GM12892 (cell line): Measurements from ENCODE around the gene TMEM25. TPM values are rescaled to one million over a fixed set of nuclear protein-coding genes. Genes with fewer than 3 reads are reported as not detected.
"Not testable (repeated sequence)": the region's sequence is repeated elsewhere in the genome, so short reads cannot be mapped to it uniquely, and the experiment has no call there.

Experiments used
- DNase-seq: peaks from one replicate; pipeline ENCODE4 v3.0.0; 2011; ENCODE audit not compliant: insufficient read length
- FAIRE-seq: peaks from 2 replicates; lab custom pipeline; 2011; peaks lifted over from hg19 to GRCh38; lab: Jason Lieb, UNC
- POLR2A ChIP-seq: IDR thresholded peaks from 2 replicates; pipeline ENCODE4 v1.6.1; 2011; ENCODE audit warnings: low read depth, low read length, control low read depth
- POLR2AphosphoS5 ChIP-seq: IDR thresholded peaks from 2 replicates; pipeline ENCODE4 v1.6.1; 2011; ENCODE audit warnings: low read depth, low read length, control low read depth
- TAF1 ChIP-seq: IDR thresholded peaks from 2 replicates; pipeline ENCODE4 v1.6.1; 2011; ENCODE audit warnings: low read depth, mild to moderate bottlenecking, control low read depth, low read length, borderline replicate concordance
- polyA plus RNA-seq: library from polyadenylated mRNA; unstranded; fragments of >200 nt; gene quantifications from one replicate; pipeline ENCODE4 v1.2.1, GENCODE V29; 2012; ENCODE audit warnings: missing spikeins, inconsistent platforms; ENCODE audit not compliant: missing spikeins

TMEM25 gene
- 6.7 TPM for polyA plus RNA-seq

DNA sequence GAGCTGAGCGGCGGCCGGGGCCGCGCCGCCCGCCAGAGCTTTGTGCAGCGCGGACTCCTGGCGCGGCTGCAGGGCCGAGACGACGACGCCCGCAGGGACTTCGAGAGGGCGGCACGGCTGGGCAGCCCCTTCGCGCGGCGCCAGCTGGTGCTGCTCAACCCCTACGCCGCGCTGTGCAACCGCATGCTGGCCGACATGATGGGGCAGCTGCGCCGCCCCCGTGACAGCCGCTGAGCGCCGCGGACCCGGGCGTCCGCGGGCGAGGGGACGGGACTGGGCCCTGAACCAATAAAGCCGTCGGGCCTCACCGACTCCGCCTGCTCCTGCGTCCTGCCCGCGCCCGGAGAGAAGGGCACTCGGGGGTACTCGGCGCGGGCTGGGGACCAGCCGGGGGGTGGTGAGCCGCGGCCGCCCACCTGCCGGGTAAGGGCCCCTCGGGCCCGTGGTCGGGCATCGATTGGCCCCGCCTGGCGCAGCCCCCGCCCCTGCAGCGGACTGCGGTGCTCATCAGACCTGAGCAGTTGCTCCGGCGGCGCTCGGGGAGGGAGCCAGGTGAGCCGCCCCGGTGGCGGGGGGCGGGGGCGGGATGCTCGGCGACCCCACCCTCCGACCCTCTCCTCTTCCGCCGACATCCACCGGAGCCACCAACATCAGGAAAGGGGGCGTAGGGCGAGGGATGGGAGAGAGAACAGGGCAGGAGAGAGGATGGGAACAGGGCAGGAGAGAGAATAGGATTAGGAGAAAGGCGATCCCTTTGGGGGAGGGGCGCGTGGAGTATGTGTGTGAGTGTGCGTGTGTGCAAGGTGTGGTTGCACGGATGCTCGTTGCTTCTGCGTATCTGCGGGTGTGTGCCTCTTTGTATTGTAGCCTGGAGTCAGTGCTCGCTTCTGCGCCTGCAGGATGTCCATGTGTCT, at the start of gene TMEM25:
TMEM25 (plus strand) TSS at position 510 of the 914 bp plus-strand sequence. CDS start 610 bp downstream, outside the sequence.
- DNase-seq (peak; percentile 94), FAIRE-seq (peak; percentile 83)
- TF ChIP-seq TAF1 = 0 out of 2 replicates have a peak, but pooled peaks have one; percentile 13
- TF ChIP-seq POLR2AphosphoS5 = no peak
- TF ChIP-seq POLR2A = peak; percentile 15; the same call in 1 of the 2 replicates

DNA sequence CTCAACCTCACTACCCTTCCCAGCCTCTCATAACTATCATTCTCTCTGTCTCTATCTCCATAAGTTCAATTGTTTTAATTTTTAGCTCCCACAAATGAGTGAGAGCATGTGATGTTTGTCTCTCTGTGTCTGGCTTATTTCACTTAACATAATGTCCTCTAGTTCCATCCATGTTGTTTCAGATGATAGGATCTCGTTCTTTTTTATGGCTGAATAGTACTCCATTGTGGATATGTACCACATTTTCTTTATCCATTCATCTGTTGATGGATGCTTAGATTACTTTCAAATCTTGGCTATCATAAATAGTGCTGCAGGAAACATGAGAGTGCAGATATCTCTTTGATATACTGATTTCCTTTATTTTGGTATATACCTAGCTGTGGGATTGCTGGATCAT, 49.8 kb upstream of the TMEM25 start:
- FAIRE-seq, DNase-seq: not testable (repeated sequence)

DNA sequence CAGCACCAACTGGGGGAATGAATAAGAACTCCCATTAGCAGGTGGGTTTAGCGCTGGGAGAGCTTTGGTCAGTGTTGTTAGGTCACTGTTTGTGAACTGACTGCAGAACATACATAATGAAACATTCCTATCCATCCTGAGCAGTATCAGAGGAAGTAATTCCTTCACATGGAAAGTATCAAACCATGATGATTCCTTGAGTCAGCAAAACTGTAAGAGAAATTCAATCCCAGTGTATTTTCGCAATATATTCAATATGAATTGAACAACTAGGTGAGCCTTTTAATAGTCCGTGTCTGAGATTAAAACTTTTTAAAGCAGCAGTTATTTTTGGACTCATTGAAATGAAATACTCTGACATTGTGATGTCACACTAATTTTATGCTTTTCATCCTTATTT, 46.6 kb upstream of the TMEM25 start:
- FAIRE-seq (no peak), DNase-seq (no peak)
- TF ChIP-seq POLR2AphosphoS5 (no peak), TAF1 (no peak), POLR2A (no peak)

DNA sequence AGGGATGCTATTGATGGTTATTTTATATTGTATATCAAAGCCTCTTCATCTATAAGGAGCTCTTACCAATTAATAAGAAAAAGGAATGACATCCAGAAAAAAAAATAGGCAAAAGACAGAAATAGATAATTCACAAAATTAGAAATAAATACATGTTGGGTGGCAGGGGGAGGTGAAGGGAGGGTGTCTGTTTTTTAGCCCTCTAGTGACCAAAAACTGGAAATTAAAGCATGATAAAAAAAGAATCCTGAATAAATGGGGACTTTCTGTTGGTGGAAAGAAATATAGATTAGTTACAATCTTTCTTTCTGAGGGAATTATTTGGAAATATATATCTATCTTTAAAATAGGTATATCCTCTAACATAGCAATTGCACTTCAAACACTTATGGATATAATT, 45.7 kb upstream of the TMEM25 start:
- no peak for FAIRE-seq
- no peak for DNase-seq
- no peak for TF ChIP-seq TAF1
- no peak for TF ChIP-seq POLR2AphosphoS5

DNA sequence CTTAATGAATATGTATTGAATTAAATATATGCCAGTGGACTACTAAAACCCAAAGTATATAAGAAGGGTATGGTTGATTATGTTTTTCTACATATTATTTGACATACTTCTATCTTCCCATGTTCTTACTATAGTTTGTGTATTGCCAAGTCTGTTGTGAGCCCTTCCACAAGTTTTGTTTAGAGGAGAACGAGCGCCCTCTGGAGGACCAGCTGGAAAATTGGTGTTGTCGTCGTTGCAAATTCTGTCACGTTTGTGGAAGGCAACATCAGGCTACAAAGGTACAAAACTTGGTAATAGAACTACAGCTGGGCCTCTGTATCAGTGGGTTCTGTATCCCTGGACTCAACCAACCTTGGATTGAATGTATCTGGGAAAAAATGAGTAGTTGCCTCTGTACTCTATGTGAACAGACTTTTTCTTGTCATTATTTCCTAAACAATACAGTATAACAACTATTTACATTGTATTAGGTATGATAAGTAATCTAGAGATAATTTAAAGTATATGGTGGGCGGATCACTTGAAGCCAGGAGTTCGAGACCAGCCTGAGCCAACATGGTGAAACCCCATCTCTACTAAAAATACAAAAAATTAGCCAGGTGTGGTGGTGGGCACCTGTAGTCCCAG, 42.4 kb upstream of the TMEM25 start:
- DNase-seq (peak; percentile 40), FAIRE-seq (peak; percentile 95)
- no peak for TF ChIP-seq TAF1
- TF ChIP-seq POLR2AphosphoS5 = no peak

DNA sequence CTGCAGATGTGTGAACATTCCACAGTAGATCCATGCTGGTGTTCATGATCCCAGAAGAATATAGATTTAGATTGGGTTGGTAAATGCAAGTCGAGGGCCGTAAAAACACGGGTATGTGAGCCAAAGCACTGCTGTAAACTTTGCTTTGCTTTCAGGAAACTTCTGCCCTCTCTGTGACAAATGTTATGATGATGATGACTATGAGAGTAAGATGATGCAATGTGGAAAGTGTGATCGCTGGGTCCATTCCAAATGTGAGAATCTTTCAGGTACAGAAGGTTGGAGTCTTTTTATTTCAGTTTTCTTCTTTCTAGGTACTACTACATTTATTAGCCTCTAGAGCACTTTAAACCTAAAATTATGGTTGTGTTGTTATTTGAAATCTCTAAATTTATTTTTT, 40.0 kb upstream of the TMEM25 start:
- TF ChIP-seq TAF1 (no peak), POLR2AphosphoS5 (no peak), POLR2A (no peak)
- DNase-seq (no peak), FAIRE-seq (no peak)

DNA sequence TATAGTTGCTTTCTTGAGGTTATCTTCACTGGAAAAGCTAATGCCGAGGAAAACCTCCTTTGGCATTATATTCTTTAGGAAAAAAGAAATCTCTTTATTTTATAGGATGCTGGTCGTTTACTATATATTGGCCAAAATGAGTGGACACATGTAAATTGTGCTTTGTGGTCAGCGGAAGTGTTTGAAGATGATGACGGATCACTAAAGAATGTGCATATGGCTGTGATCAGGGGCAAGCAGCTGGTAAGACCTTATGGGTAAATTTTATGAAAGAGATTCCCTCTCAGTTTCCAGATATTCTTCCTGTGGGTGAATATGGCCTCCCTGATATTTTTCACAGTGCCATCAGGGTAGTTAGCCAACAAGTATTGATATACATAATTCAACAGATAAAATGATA, 33.2 kb upstream of the TMEM25 start:
- FAIRE-seq (no peak), DNase-seq (no peak)
- TF ChIP-seq POLR2AphosphoS5 (no peak), POLR2A (no peak), TAF1 (no peak)

DNA sequence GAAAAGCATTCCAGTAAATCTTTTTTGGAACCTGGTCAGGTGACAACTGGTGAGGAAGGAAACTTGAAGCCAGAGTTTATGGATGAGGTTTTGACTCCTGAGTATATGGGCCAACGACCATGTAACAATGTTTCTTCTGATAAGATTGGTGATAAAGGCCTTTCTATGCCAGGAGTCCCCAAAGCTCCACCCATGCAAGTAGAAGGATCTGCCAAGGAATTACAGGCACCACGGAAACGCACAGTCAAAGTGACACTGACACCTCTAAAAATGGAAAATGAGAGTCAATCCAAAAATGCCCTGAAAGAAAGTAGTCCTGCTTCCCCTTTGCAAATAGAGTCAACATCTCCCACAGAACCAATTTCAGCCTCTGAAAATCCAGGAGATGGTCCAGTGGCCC, 27.8 kb upstream of the TMEM25 start:
- DNase-seq = no peak
- TF ChIP-seq POLR2AphosphoS5 (no peak), POLR2A (no peak), TAF1 (no peak)
- no peak for FAIRE-seq

DNA sequence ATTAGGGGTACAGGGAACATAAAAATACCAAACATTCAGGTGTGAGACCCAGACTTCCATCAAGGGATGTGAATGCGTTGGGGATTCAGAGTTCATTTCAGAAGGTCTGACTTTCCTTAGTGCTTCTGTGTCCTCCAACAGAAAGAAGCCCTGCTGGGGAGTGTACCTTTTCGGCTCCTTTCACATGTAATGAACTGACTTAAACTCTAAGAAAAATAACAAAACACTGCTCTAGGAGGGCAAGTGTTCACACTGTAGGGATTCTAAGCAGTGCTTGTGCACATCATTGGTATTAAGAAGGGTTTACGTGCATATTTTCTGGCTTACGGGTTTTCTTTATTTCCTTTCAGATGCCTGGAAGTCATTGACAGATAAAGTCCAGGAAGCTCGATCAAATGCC, 19.4 kb upstream of the TMEM25 start:
- no peak for FAIRE-seq
- DNase-seq = no peak
- TF ChIP-seq POLR2AphosphoS5 (no peak), POLR2A (no peak), TAF1 (no peak)

DNA sequence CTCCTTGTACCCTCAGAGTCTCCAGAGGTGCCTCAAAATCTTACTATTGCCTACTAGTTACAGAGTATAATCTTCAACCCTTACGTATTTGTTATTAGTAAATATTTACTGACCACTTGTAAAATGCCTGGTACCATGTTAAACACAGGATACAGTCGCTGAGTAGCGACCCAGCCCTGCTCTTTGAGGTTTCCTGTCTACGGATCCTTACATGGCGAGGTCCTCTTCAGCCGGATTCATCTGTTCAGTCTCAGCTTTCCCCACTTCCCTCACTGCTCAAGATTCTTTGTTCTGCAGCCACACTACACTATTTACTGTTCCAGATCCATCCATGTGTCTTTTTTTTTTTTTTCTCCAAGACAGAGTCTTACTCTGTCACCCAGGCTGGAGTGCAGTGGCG, 16.9 kb upstream of the TMEM25 start:
- FAIRE-seq (no peak), DNase-seq (no peak)
- TF ChIP-seq POLR2AphosphoS5 (no peak), POLR2A (no peak), TAF1 (no peak)

DNA sequence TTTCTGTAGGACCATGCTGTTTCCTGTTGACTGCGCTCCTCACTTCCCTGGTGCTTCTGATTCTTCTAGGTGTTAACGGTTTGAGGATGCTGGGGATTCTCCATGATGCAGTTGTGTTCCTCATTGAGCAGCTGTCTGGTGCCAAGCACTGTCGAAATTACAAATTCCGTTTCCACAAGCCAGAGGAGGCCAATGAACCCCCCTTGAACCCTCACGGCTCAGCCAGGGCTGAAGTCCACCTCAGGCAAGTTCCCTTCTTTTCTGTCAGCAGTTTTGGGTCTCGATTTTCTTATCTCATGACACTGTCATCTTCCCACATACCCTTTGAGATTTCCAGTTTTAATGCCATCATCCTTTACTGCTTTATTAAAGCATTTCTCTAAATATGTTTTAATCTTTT, 11.4 kb upstream of the TMEM25 start:
- DNase-seq (no peak), FAIRE-seq (no peak)
- TF ChIP-seq POLR2A = no peak
- TF ChIP-seq POLR2AphosphoS5 = no peak
- TF ChIP-seq TAF1 = no peak

DNA sequence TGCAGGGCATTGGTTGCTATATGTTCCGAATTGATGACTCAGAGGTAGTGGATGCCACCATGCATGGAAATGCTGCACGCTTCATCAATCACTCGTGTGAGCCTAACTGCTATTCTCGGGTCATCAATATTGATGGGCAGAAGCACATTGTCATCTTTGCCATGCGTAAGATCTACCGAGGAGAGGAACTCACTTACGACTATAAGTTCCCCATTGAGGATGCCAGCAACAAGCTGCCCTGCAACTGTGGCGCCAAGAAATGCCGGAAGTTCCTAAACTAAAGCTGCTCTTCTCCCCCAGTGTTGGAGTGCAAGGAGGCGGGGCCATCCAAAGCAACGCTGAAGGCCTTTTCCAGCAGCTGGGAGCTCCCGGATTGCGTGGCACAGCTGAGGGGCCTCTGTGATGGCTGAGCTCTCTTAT, 9.1 kb upstream of the TMEM25 start:
- DNase-seq (no peak), FAIRE-seq (peak; percentile 84)
- TF ChIP-seq TAF1 (no peak), POLR2AphosphoS5 (no peak), POLR2A (no peak)
